Epithelial cell of esophagus (primary cell): ENCODE measurements around the gene PKMYT1.
A peak's percentile ranks its signal among the peaks of the same experiment; 100 is the strongest.

ENCODE experiments used
- DNase-seq: peaks from one replicate; pipeline ENCODE4 v3.0.0; 2010; ENCODE audit warnings: low read depth
- H3K4me3 ChIP-seq: 2 replicates; pipeline ENCODE4 v1.5.1; 2011; ENCODE audit warnings: mild to moderate bottlenecking, low read length, control low read depth
- TF ChIP-seq, protein P1 (sequence below): IDR thresholded peaks from 2 replicates; pipeline ENCODE4 v1.5.1; 2011; ENCODE audit warnings: low read depth, mild to moderate bottlenecking, low read length, control low read depth, inconsistent platforms; ENCODE audit not compliant: insufficient read depth; ENCODE audit errors: missing control alignments

Gene PKMYT1

DNA sequence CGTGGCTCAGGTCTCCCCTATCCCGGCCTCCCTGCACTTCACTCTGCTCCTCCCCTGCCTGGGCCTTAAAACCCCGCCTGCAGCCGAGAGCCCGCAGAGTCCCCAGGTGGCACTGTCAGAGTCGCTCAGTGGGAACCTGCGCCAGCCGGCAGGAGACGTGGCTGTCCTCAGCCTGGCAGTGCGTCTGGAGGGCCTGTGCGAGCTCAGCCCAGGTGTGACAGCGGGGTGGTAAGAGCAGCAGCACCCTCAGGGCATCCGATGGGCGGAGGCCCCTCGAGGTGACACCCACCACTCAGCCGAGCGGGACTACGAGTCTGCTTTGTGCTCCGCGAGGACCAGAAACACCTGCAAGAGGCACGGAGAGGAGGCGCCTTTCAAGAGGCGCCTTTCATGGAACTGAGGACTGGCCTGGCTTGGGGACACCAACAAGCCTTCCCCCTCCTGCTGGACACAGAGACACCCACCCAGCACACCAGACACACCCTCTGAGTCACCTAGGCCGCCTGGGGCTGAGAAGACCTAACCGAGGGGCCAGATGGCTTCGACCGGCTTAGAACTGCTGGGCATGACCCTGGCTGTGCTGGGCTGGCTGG, 32.7 kb upstream of the PKMYT1 start, which contains the start of gene CLDN9:
Gene CLDN9 (plus strand): TSS at position 96 of the 593 bp plus-strand sequence. CDS start 440 bp downstream, at position 536.
- no peak within 1 kb of the TSS for H3K4me3 ChIP-seq
- TF ChIP-seq, protein P1, sequence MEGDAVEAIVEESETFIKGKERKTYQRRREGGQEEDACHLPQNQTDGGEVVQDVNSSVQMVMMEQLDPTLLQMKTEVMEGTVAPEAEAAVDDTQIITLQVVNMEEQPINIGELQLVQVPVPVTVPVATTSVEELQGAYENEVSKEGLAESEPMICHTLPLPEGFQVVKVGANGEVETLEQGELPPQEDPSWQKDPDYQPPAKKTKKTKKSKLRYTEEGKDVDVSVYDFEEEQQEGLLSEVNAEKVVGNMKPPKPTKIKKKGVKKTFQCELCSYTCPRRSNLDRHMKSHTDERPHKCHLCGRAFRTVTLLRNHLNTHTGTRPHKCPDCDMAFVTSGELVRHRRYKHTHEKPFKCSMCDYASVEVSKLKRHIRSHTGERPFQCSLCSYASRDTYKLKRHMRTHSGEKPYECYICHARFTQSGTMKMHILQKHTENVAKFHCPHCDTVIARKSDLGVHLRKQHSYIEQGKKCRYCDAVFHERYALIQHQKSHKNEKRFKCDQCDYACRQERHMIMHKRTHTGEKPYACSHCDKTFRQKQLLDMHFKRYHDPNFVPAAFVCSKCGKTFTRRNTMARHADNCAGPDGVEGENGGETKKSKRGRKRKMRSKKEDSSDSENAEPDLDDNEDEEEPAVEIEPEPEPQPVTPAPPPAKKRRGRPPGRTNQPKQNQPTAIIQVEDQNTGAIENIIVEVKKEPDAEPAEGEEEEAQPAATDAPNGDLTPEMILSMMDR: no peak
- DNase-seq: no peak

DNA sequence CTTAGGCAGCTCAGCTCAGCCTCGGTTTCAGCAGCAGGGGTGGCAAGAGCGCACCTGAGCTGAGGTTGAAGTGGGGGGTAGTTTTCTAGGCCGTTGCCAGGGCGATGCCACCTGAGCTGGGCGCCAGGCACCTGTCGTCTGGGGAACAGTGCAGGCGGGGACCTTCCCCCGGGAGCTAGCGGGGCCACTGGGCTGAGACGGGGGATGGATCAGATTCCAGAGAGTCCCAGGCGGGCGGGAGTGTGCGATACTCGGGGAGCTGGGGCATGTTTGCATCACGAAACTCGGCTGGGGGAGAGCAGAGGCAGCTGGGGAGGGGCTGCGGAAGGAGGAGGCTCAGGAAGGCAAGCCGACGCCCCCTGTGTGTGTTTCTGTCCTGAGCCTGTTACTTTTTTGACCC, 32.0 kb upstream of the PKMYT1 start:
- no peak for DNase-seq
- TF ChIP-seq, protein P1: no peak
- H3K4me3 ChIP-seq: no peak overlapping the region

GRCh38 chr16:3010510-3010909, 30.3 kb upstream of the PKMYT1 start:
- no peak overlapping the region for H3K4me3 ChIP-seq
- DNase-seq: no peak
- TF ChIP-seq, protein P1: no peak

- DNase-seq: peak; percentile 87
- TF ChIP-seq, protein P1: no peak
- no peak overlapping the region for H3K4me3 ChIP-seq
Measured at GRCh38 chr16:3009568-3010390, 29.5 kb upstream of the PKMYT1 start.

DNA sequence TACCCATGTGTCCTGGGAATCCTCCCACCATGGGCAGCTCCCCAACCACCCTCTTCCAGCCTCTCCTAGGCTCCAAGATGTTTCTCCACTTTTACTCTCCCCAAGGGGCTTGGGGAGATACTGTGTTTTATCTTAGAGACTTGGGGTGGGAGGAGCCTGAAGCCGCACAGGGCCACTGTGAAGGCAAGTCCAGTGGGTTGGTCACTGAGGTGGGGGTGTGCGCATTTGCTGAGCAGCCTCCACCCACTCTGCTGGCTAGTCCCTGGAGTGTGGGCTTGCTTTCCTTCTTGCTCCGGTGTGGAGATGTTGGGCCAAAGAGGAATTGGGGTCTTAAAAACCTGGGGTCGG, 28.4 kb upstream of the PKMYT1 start:
- DNase-seq: no peak
- H3K4me3 ChIP-seq: no peak overlapping the region
- TF ChIP-seq, protein P1: no peak

GRCh38 chr16:3007957-3008689, 27.9 kb upstream of the PKMYT1 start:
- DNase-seq: no peak
- H3K4me3 ChIP-seq: no peak overlapping the region
- TF ChIP-seq, protein P1: no peak
